ENCODE results near the gene AKT1S1.

DNA sequence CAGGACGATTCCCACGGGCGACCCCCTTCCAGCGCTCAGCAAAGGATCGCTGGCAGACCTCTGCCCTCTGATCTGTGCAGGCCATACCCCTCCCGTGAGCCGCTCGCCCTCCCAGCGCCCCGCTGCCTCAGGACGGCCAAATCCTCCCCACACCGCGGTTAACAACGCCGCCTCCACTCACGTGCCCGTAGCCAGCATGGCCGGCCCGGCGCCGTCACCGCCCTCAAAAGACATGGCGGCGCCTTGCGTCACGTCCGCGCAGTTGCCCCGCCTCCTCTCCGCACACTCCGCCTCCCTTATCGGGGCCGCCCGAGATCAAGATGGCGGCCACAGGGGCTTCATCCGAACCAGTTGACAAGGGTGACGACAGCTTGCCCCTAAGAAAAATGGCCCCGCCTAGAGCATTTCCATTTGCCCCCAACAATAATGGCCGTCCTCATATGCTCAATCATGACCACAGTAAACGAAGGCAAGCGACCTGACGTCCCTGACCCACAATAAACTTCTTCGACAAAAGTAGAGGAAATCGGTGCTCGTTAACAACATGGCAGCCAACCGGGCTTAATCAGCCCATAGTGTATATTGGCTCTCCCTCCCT lies 634 bp downstream of the AKT1S1 start:
- no peak for TF ChIP-seq CTCF (IDR thresholded peaks at IDR 0.05)
- TF ChIP-seq POLR2A (IDR thresholded peaks at IDR 0.05), result peak in 2 of 4 donors; percentile 21 to 50
